Dermis microvascular lymphatic vessel endothelial cell (primary cell): Measurements from ENCODE around the gene TTLL8. TPM values are rescaled to one million over a fixed set of nuclear protein-coding genes. Genes with fewer than 3 reads are reported as not detected.
A peak's percentile ranks its signal among the peaks of the same experiment; 100 is the strongest.

Source experiments
- DNase-seq, 2 donors: peaks; one replicate each; pipeline versions ENCODE4 v3.0.0 to v3.0.0-alpha.2; 2010; ENCODE audit warnings: low read depth in 2 of 2
- total RNA-seq: library from RNA; depleted of rRNA; stranded (reverse); fragments of >200 nt; gene quantifications from 2 replicates; pipeline ENCODE4 v1.2.1, GENCODE V29; 2014

TTLL8 gene
- total RNA-seq, 1 donor from 2014 or later, result not detected

GRCh38 chr22:50019316-50019715 is 38.8 kb downstream of the TTLL8 start:
- no peak for DNase-seq

- peak in 1 of 2 donors; percentile 12 for DNase-seq
Observed at GRCh38 chr22:50018608-50019285, 39.4 kb downstream of the TTLL8 start.

DNA sequence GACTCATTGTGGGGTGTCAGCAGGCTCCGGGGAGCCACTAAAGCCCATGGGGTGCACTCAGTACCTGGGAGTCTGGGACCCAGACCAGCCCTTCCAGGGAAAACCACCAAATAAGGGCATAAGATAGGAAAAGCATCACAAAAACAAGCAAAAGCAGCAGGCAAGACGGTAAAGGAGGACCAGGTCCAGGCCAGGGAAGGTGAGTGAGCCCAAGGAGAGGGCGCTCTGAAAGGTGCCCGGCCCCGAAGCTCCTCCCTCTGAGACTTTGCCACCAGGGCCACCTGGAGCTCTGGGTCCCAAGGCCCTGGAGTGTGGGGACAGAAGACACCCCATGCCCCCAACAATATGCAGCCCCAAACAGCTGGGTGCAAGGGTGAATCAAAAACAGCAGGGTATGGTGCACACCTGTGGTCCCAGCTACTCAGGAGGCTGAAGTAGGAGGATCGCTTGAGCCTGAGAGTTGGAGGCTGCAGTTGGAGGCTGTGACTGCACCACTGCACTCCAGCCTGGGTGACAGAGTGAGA is 40.3 kb downstream of the TTLL8 start:
- no peak for DNase-seq

GRCh38 chr22:50016988-50017700 is 41.0 kb downstream of the TTLL8 start:
- DNase-seq, result no peak

- no peak for DNase-seq
Observed at GRCh38 chr22:50016308-50016987, 41.6 kb downstream of the TTLL8 start.

- no peak for DNase-seq
Observed at GRCh38 chr22:50015451-50016307, 42.4 kb downstream of the TTLL8 start.

- DNase-seq, result no peak
Observed at GRCh38 chr22:50014655-50015401, 43.3 kb downstream of the TTLL8 start.

- no peak for DNase-seq
Observed at GRCh38 chr22:50014053-50014501, 44.0 kb downstream of the TTLL8 start.

GRCh38 chr22:50012211-50013181 is 45.6 kb downstream of the TTLL8 start, which contains the start of gene IL17REL:
TSS of gene IL17REL (minus strand) at chr22:50012765. CDS start at chr22:50012646, 119 bp downstream.
- DNase-seq, result no peak

DNA sequence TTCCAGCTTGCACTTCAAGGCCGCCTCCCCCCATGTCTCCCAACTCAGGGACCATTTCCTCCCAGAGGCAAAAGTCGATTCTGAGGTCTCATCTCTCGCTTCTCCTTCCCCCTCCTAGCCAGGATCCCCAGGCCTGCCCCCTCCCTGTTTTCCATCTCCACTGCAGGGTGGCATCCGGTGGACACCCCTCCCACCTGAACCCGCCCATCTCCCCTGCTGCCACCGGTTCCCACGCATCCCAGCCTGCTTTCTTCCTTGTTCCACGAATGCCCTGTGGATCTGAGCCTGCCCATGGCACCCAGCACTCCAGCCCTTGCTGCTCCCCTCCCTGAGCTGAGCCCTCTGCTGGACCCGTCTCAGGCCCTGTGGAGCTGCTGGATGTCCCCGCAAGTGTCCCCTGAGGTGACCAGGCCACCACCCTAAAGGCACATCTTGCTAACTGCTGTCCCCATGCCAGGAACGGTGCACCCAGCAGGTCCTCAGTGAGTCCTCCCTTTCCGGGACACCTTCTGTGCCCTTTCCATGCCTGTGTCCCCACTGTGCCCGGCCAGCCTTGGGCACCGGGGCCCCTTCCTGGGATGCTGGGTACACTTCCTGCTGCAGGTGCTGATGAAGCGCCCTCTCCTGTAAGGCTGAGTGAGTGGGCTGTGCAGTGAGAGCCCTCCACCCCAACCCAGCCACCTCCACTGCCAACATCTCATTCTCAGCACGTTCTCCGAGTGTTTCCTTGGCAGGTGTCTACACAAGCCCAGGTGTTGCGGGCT is 46.5 kb downstream of the TTLL8 start:
- DNase-seq, result no peak

- DNase-seq, result no peak
Observed at GRCh38 chr22:50010676-50011446, 47.2 kb downstream of the TTLL8 start.

DNA sequence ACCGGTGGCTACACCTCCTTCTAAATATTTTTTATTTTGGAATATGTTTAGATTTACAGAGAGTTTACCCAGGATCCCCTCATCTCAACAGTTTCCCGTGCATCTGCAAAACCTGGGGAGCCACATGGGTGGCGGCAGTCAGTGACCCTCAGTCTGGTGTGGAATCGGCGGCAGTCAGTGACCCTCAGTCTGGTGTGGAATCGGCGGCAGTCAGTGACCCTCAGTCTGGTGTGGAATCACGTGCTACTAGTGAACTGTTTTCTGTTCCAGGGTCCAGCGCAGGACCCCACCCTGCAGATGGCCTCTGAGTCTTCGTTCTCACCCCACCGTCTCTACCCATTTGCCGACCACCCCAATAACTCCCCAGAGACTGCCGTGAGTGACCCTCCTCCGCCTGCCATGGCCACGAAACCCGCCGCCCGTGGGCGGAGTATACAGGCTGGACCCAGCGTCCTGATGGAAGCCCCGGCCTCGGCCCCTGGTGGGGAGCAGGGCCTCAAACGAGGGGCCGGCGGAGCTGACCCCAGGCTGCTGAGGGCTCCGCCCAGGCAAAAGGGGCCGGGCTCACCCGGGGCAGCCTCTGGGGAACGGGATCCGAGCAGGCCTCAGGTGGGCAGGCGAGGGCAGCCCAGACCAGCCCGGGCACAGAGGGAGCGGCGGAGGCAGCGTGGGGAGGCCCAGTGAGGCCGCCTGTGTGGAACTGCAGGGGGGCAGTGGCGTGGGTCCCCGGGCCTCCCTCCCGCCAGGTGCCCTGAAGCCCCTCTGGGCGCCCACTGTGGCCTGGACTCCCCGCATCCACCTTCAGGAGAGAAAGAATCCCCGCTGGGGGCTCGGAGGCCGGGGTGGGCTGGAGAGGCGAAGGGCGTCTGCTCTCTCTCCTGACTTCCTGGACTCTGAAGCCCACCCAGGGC is 48.1 kb downstream of the TTLL8 start:
- DNase-seq, result no peak

DNA sequence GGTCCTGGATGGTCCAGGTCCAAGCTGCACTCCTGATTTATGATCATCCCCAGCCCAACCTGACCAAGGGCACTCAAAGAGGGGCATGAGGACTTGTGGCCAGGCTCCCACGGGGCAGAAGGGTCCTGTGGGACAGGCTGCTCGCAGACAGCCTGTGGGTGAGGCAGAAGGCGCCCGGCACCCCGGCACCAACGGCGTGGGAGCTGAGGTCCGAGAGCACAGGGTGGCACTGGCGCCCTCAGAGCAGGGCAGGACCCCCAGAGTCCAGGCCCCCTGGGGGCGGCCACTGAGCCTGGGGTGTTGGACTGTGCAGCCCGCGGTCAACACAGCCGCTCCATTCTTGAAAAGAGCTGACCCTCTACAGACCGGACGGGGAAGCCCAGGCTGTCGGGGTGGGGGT is 48.8 kb downstream of the TTLL8 start:
- DNase-seq, result no peak

DNA sequence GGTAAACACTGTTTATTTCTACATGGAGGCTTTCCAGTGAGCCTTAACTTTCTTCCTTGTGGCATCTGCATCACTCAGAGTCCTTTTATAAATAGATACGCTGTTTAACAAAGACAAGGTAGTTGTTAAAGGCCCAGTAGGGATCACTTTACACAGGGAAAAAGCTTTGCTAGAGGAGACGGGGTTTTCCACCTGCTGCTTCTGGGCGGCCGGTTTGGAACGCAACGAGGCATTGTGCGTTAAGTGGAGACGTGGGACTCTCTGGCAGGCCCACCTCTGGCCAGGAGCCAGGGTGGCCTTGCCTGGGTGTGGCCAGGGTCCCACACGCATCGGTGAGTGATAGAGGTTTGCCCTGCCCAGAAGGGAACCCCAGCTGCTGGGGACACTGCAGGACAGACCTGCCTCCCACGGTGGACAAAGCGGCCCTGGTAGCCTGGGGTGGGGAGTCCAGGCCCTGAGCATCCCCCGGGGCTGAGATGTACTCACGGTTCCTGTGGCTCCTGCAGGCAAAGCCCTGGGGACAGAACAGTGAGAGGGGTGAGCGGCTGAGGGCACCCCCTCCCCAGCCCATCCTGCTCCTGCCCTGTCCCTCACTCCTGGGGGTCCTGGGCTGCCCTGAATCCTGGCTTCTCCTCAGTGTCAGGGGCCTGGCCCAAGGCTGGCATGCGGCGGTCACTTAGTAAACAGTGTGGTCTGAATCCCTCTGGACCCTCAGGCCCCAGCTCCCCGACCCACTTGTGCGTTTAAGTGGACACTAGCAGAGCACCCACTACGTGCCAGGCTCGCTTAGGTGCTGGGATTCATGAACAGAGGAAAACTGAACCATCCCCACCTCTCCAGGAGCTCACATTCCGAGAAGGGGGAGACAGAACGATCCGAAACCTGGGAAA is 49.7 kb downstream of the TTLL8 start:
- no peak for DNase-seq

DNA sequence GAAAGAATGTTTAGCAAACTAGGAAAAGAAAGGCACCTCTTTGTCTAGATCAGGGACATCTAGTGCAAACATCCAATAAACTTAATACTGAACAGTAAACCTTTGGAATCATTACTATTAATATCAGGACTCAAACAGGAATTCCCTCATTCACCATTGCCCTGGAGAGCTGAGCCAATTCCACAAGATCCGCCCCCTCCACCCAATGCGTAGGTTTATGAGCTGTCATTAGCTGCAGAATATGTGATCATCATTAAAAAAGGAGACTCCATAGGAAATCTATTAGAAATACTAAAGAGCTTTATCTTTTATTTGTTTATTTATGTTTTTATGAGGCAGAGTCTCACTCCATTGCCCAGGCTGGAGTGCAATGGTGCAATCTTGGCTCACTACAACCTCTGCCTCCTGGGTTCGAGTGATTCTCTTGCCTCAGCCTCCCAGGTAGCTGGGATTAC is 51.0 kb downstream of the TTLL8 start:
- DNase-seq, result no peak

DNA sequence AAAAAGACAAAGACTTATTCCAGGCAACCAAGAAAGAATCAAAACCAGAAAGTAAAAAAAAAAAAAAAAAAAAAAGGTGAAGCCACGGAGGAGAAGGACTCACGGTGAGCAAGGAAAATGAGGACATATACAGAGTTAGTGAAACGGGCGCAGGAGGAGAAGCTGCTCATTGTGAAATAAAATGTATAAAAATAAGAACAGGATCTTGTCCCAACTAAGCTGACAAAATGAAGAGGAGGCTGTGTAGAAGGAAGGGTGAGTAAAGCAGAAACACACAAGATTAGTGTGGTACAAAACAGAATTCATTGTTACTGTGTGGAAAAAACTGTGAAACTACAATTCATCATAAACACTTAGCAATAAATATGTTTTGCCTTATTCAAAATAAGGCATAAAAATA is 53.2 kb downstream of the TTLL8 start:
- DNase-seq, result no peak
